ENCODE data around the gene CLEC3B.

Gene CLEC3B

GRCh38 chr3:45029216-45029615 is 3.1 kb downstream of the CLEC3B start:
- Histone ChIP-seq H3K4me3 (ENCODE audit: low read depth, low read length, poor library complexity, severe bottlenecking) (no peak overlapping the region), H3K9me2 (ENCODE audit: low read depth, low read length) (no peaks in the 10 kb centered on the region), H3K27me3 (ENCODE audit: insufficient read depth, low read length) (no peaks in the 10 kb centered on the region; the same call in 1 of the 2 replicates), H3K4me1 (ENCODE audit: insufficient read depth, low read length, severe bottlenecking) (no peaks in the 10 kb centered on the region), H3K79me2 (ENCODE audit: insufficient read depth, low read length) (no peaks in the 10 kb centered on the region), H3K36me3 (ENCODE audit: insufficient read depth, low read length) (no peaks in the 10 kb centered on the region), H4K20me1 (ENCODE audit: insufficient read depth, low read length) (no peaks in the 10 kb centered on the region), H3K4me2 (ENCODE audit: low read length) (no peak overlapping the region), H3F3A (ENCODE audit: insufficient read depth, low read length) (no peaks in the 10 kb centered on the region), H3K9me3 (ENCODE audit: low read length) (no peaks in the 10 kb centered on the region), H2AFZ (ENCODE audit: low read length) (no peak overlapping the region), H3K27ac (ENCODE audit: low read depth, low read length, poor library complexity, severe bottlenecking) (no peak overlapping the region), H3K9ac (ENCODE audit: low read length) (no peak overlapping the region)
- TF ChIP-seq CTCF (IDR thresholded peaks at IDR 0.05; ENCODE audit: low read length) (no peak), EZH2 (IDR thresholded peaks at IDR 0.05; ENCODE audit: borderline replicate concordance, low read length) (no peak)

GRCh38 chr3:45029661-45030060 is 3.6 kb downstream of the CLEC3B start:
- Histone ChIP-seq H3K79me2 (ENCODE audit: insufficient read depth, low read length) (no peaks in the 10 kb centered on the region), H2AFZ (ENCODE audit: low read length) (no peak overlapping the region), H3K27ac (ENCODE audit: low read depth, low read length, poor library complexity, severe bottlenecking) (no peak overlapping the region), H3K4me3 (ENCODE audit: low read depth, low read length, poor library complexity, severe bottlenecking) (no peak overlapping the region), H3K9me2 (ENCODE audit: low read depth, low read length) (no peaks in the 10 kb centered on the region), H3K36me3 (ENCODE audit: insufficient read depth, low read length) (no peaks in the 10 kb centered on the region), H3K4me2 (ENCODE audit: low read length) (no peak overlapping the region), H3K9ac (ENCODE audit: low read length) (no peak overlapping the region), H3F3A (ENCODE audit: insufficient read depth, low read length) (no peaks in the 10 kb centered on the region), H3K9me3 (ENCODE audit: low read length) (no peaks in the 10 kb centered on the region), H3K4me1 (ENCODE audit: insufficient read depth, low read length, severe bottlenecking) (no peaks in the 10 kb centered on the region), H3K27me3 (ENCODE audit: insufficient read depth, low read length) (no peaks in the 10 kb centered on the region; the same call in 1 of the 2 replicates), H4K20me1 (ENCODE audit: insufficient read depth, low read length) (no peaks in the 10 kb centered on the region)
- no peak for TF ChIP-seq EZH2 (IDR thresholded peaks at IDR 0.05; ENCODE audit: borderline replicate concordance, low read length)
- TF ChIP-seq CTCF (IDR thresholded peaks at IDR 0.05; ENCODE audit: low read length), result no peak

GRCh38 chr3:45031531-45031930 is 5.4 kb downstream of the CLEC3B start:
- Histone ChIP-seq H3K27ac (ENCODE audit: low read depth, low read length, poor library complexity, severe bottlenecking) (no peak overlapping the region), H3K36me3 (ENCODE audit: insufficient read depth, low read length) (no peaks in the 10 kb centered on the region), H3K27me3 (ENCODE audit: insufficient read depth, low read length) (no peaks in the 10 kb centered on the region; the same call in 1 of the 2 replicates), H3K79me2 (ENCODE audit: insufficient read depth, low read length) (no peaks in the 10 kb centered on the region), H2AFZ (ENCODE audit: low read length) (no peak overlapping the region), H3K4me3 (ENCODE audit: low read depth, low read length, poor library complexity, severe bottlenecking) (no peak overlapping the region), H3K4me1 (ENCODE audit: insufficient read depth, low read length, severe bottlenecking) (no peaks in the 10 kb centered on the region), H3K4me2 (ENCODE audit: low read length) (no peak overlapping the region), H3F3A (ENCODE audit: insufficient read depth, low read length) (no peaks in the 10 kb centered on the region), H3K9ac (ENCODE audit: low read length) (no peak overlapping the region), H3K9me3 (ENCODE audit: low read length) (no peaks in the 10 kb centered on the region), H3K9me2 (ENCODE audit: low read depth, low read length) (no peaks in the 10 kb centered on the region), H4K20me1 (ENCODE audit: insufficient read depth, low read length) (no peaks in the 10 kb centered on the region)
- no peak for TF ChIP-seq CTCF (IDR thresholded peaks at IDR 0.05; ENCODE audit: low read length)
- no peak for TF ChIP-seq EZH2 (IDR thresholded peaks at IDR 0.05; ENCODE audit: borderline replicate concordance, low read length)
